ENCODE measurements around the gene ACOX2.

ACOX2 gene

GRCh38 chr3:58530354-58530865 lies 6.6 kb downstream of the ACOX2 start:
- ATAC-seq = no peak
- no peak for TF ChIP-seq TCF4 (CRISPR knock-in tag; IDR thresholded peaks at IDR 0.05; ENCODE audit: borderline replicate concordance)
- TF ChIP-seq TSHZ2 (CRISPR knock-in tag; IDR thresholded peaks at IDR 0.05) = no peak
- no peak for TF ChIP-seq ZNF565 (CRISPR knock-in tag; conservative IDR thresholded peaks at IDR 0.05; ENCODE audit: low read depth)
- no peak for TF ChIP-seq OSR1 (CRISPR knock-in tag; IDR thresholded peaks at IDR 0.05)
- TF ChIP-seq PATZ1 (CRISPR knock-in tag; IDR thresholded peaks at IDR 0.05; ENCODE audit: borderline replicate concordance) = no peak
- TF ChIP-seq GLIS3 (CRISPR knock-in tag; IDR thresholded peaks at IDR 0.05) = no peak
- no peak for TF ChIP-seq SNAI2 (CRISPR knock-in tag; IDR thresholded peaks at IDR 0.05)
- no peak for TF ChIP-seq RARB (CRISPR knock-in tag; IDR thresholded peaks at IDR 0.05)
- no peak for TF ChIP-seq ESRRG (CRISPR knock-in tag; IDR thresholded peaks at IDR 0.05)
- TF ChIP-seq ARNTL (CRISPR knock-in tag; IDR thresholded peaks at IDR 0.05; ENCODE audit: borderline replicate concordance, low read depth) = no peak
- no peak for TF ChIP-seq POU6F1 (CRISPR knock-in tag; IDR thresholded peaks at IDR 0.05; ENCODE audit: borderline replicate concordance, low read depth)
- no peak for TF ChIP-seq CREB5 (CRISPR knock-in tag; IDR thresholded peaks at IDR 0.05; ENCODE audit: low read depth)
- no peak for TF ChIP-seq ZFP3 (CRISPR knock-in tag; IDR thresholded peaks at IDR 0.05)
- TF ChIP-seq ISL1 (CRISPR knock-in tag; IDR thresholded peaks at IDR 0.05) = no peak
- no peak for TF ChIP-seq ZNF8 (CRISPR knock-in tag; IDR thresholded peaks at IDR 0.05)
- TF ChIP-seq CSRNP3 (CRISPR knock-in tag; IDR thresholded peaks at IDR 0.05) = no peak
- no peak for TF ChIP-seq PPARA (CRISPR knock-in tag; IDR thresholded peaks at IDR 0.05; ENCODE audit: borderline replicate concordance)
- TF ChIP-seq TOX (CRISPR knock-in tag; IDR thresholded peaks at IDR 0.05; ENCODE audit: borderline replicate concordance) = no peak
- no peak for TF ChIP-seq BACH2 (CRISPR knock-in tag; IDR thresholded peaks at IDR 0.05; ENCODE audit: borderline replicate concordance)
- no peak for TF ChIP-seq ZC3H10 (CRISPR knock-in tag; IDR thresholded peaks at IDR 0.05)

GRCh38 chr3:58529516-58530353 lies 7.3 kb downstream of the ACOX2 start:
- peak; percentile 9; the same call in 1 of the 3 replicates for ATAC-seq
- TF ChIP-seq CSRNP3 (CRISPR knock-in tag; IDR thresholded peaks at IDR 0.05) (no peak), ESRRG (CRISPR knock-in tag; IDR thresholded peaks at IDR 0.05) (no peak), SNAI2 (CRISPR knock-in tag; IDR thresholded peaks at IDR 0.05) (no peak), ZNF70 (CRISPR knock-in tag; IDR thresholded peaks at IDR 0.05) (no peak), CREB5 (CRISPR knock-in tag; IDR thresholded peaks at IDR 0.05; ENCODE audit: low read depth) (no peak), TOX (CRISPR knock-in tag; IDR thresholded peaks at IDR 0.05; ENCODE audit: borderline replicate concordance) (no peak), BACH2 (CRISPR knock-in tag; IDR thresholded peaks at IDR 0.05; ENCODE audit: borderline replicate concordance) (no peak), GLIS3 (CRISPR knock-in tag; IDR thresholded peaks at IDR 0.05) (no peak), ZFP3 (CRISPR knock-in tag; IDR thresholded peaks at IDR 0.05) (no peak), POU6F1 (CRISPR knock-in tag; IDR thresholded peaks at IDR 0.05; ENCODE audit: borderline replicate concordance, low read depth) (no peak), ZNF565 (CRISPR knock-in tag; conservative IDR thresholded peaks at IDR 0.05; ENCODE audit: low read depth) (no peak), OSR1 (CRISPR knock-in tag; IDR thresholded peaks at IDR 0.05) (no peak), TCF4 (CRISPR knock-in tag; IDR thresholded peaks at IDR 0.05; ENCODE audit: borderline replicate concordance) (no peak), ISL1 (CRISPR knock-in tag; IDR thresholded peaks at IDR 0.05) (no peak), ZNF8 (CRISPR knock-in tag; IDR thresholded peaks at IDR 0.05) (no peak)

Data from SK-N-SH treated with all-trans-retinoic acid at 6 μM for 48 hours (cell line).